Liver (tissue), 9 donors: ENCODE results near the gene NOC4L. TPM values are rescaled to one million over a fixed set of nuclear protein-coding genes. Genes with fewer than 3 reads are reported as not detected.
A peak's percentile ranks its signal among the peaks of the same experiment; 100 is the strongest.

Experiments used
- DNase-seq: peaks from one replicate; pipeline ENCODE4 v3.0.0-alpha.2; 2017; ENCODE audit warnings: low spot score
- H3K27ac ChIP-seq, 2 donors: one replicate each; pipeline ENCODE4 v1.7.0; 2013; ENCODE audit warnings: inconsistent platforms in 2 of 2, low read length in 2 of 2, control low read depth in 1 of 2, low read depth in 1 of 2, mild to moderate bottlenecking in 1 of 2
- H3K27me3 ChIP-seq, 4 donors: one replicate each; pipeline versions ENCODE4 v1.6.1 to v1.7.0; 2013; ENCODE audit warnings: low read length in 3 of 4, inconsistent platforms in 1 of 4, mild to moderate bottlenecking in 1 of 4, moderate library complexity in 1 of 4; ENCODE audit not compliant: control insufficient read depth in 4 of 4, insufficient read depth in 4 of 4
- H3K36me3 ChIP-seq, 4 donors: one replicate each; pipeline versions ENCODE4 v1.6.1 to v1.7.0; 2013; ENCODE audit warnings: low read length in 3 of 4, mild to moderate bottlenecking in 3 of 4, low read depth in 1 of 4, moderate library complexity in 1 of 4; ENCODE audit not compliant: control insufficient read depth in 4 of 4, insufficient read depth in 3 of 4
- H3K4me1 ChIP-seq, 4 donors: one replicate each; pipeline versions ENCODE4 v1.6.1 to v1.7.0; 2013; ENCODE audit warnings: low read length in 3 of 4, mild to moderate bottlenecking in 3 of 4, moderate library complexity in 1 of 4; ENCODE audit not compliant: control insufficient read depth in 4 of 4, insufficient read depth in 4 of 4
- H3K4me3 ChIP-seq, 3 donors: one replicate each; pipeline versions ENCODE4 v1.6.1 to v1.7.0; 2013; ENCODE audit warnings: low read length in 3 of 3, control low read depth in 1 of 3, low read depth in 1 of 3, mild to moderate bottlenecking in 1 of 3
- H3K9ac ChIP-seq, 2 donors: one replicate each; pipeline ENCODE4 v1.7.0; 2013; ENCODE audit warnings: low read length in 2 of 2, mild to moderate bottlenecking in 2 of 2, moderate library complexity in 2 of 2, control low read depth in 1 of 2, low read depth in 1 of 2
- H3K9me3 ChIP-seq, 4 donors: one replicate each; pipeline versions ENCODE4 v1.6.1 to v1.7.0; 2013; ENCODE audit warnings: low read length in 3 of 4; ENCODE audit not compliant: control insufficient read depth in 4 of 4
- GABPA ChIP-seq, 2 donors: IDR thresholded peaks in 1 of 2; conservative IDR thresholded peaks in 1 of 2; 2 replicates each; pipeline ENCODE4 v1.6.1; 2016; ENCODE audit warnings: antibody characterized with exemption in 2 of 2, mild to moderate bottlenecking in 1 of 2, moderate library complexity in 1 of 2
- HNF4G ChIP-seq: IDR thresholded peaks from 2 replicates; pipeline ENCODE4 v1.6.1; 2016; ENCODE audit warnings: antibody characterized with exemption
- JUND ChIP-seq, 2 donors: IDR thresholded peaks; 2 replicates each; pipeline ENCODE4 v1.6.1; 2016; ENCODE audit warnings: antibody characterized with exemption in 2 of 2
- NR2F2 ChIP-seq: IDR thresholded peaks from 2 replicates; pipeline ENCODE4 v1.6.1; 2016; ENCODE audit warnings: antibody characterized with exemption
- RAD21 ChIP-seq, 2 donors: IDR thresholded peaks; 2 replicates each; pipeline ENCODE4 v1.6.1; 2016; ENCODE audit warnings: antibody characterized with exemption in 2 of 2, mild to moderate bottlenecking in 2 of 2
- SP1 ChIP-seq: IDR thresholded peaks from 2 replicates; pipeline ENCODE4 v1.6.1; 2018; ENCODE audit warnings: antibody characterized with exemption, mild to moderate bottlenecking
- TAF1 ChIP-seq: conservative IDR thresholded peaks from 2 replicates; pipeline ENCODE4 v1.6.1; 2016; ENCODE audit warnings: antibody characterized with exemption, mild to moderate bottlenecking
- YY1 ChIP-seq: IDR thresholded peaks from 2 replicates; pipeline ENCODE4 v1.6.1; 2016; ENCODE audit warnings: antibody characterized with exemption, mild to moderate bottlenecking
- WGBS: extraction: QIAGEN DNeasy Blood & Tissue Kit; methylation state at CpG from one replicate; pipeline ENCODE4 v1.1.7; 2013; 5-methylcytosine and 5-hydroxymethylcytosine counted together
- polyA plus RNA-seq, 2 donors: library from polyadenylated mRNA; stranded (reverse) in 1 of 2; unstranded in 1 of 2; fragments of 200-250 nt in 1 of 2; fragments of >200 nt in 1 of 2; fragmentation: Nextera tagmentation in 1 of 2; extraction: Ambion mirVana in 1 of 2; gene quantifications; one replicate each; pipeline versions ENCODE4 v1.2.1 to v1.2.3, GENCODE V29; 2013 to 2015
- total RNA-seq, 2 donors: library from RNA; depleted of rRNA; stranded (reverse); fragments of >200 nt; gene quantifications; one replicate each; pipeline ENCODE4 v1.2.3, GENCODE V29; 2014
- TF ChIP-seq, protein P1 (sequence below): IDR thresholded peaks from 2 replicates; pipeline ENCODE4 v1.6.1; 2016; ENCODE audit warnings: antibody characterized with exemption, mild to moderate bottlenecking
- TF ChIP-seq, protein P2 (sequence below): fragments of 150-350 bp; IDR thresholded peaks from 2 replicates; pipeline ENCODE4 v1.5.1; 2017; ENCODE audit warnings: improper control_type of control experiment, low read depth, low read length; ENCODE audit not compliant: missing input control
- donor health status: healthy.
- donor health status: healthy.
- donor health status: healthy.
- donor health status: healthy.
- donor health status: healthy.

Gene NOC4L
- total and polyA plus RNA-seq, 4 donors: 6.4 to 11.6 (median 8.4) TPM

DNA sequence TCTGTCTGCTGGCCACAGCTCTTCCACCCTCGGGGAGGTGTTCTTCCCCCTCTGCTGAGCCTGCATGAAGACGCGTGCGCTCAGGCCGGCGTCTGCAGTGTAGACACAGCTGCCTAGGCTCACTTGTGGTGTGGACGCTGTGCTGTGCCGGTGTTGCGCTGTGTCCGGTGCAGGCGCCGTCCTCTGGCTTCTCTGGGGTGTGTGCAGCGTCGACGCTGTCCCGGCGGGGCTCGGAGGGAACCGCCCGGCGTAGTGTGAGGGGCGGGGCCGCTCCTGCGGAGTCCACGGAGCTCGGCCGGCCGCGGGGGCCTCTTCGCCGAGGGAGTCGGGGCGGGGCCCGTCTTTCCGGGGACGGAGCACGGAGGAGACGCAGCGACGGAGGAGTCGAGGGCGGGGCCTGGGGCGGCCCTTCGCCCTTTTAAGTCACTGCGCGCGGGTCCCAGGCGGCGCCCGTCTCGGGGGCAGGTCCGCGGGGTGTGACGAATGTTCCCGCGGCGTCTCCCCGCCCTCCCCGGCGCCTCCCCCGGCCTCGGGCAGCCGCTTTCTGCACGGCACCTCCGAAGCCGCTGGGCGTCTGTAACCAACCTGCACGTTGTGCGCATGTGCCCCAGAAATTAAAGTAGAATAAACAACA, 45.2 kb downstream of the NOC4L start:
- DNase-seq: peak; percentile 54
- H3K9me3 ChIP-seq: peaks cover 2 to 9% (median 7%) of the 10 kb centered on the region in 4 donors
- H3K9ac ChIP-seq: no peak overlapping the region
- H3K4me3 ChIP-seq: peak overlapping the region; percentile 53 to 55 (median 54)
- H3K36me3 ChIP-seq: no peaks in the 10 kb centered on the region
- WGBS: 1% methylated on average over 69 of the region's 69 CpGs
- H3K4me1 ChIP-seq: peaks cover 7 to 16% (median 7%) of the 10 kb centered on the region in 4 donors
- peak overlapping the region in 1 of 2 donors; percentile 37 for H3K27ac ChIP-seq
- no peaks in the 10 kb centered on the region for H3K27me3 ChIP-seq
- TF ChIP-seq SP1: peak; percentile 20
- peak in 1 of 2 donors; percentile 46 for TF ChIP-seq GABPA (IDR thresholded peaks at IDR 0.05 in 1 of 2, conservative IDR thresholded peaks at IDR 0.05 in 1 of 2)
- no peak for TF ChIP-seq JUND (IDR thresholded peaks at IDR 0.05)

DNA sequence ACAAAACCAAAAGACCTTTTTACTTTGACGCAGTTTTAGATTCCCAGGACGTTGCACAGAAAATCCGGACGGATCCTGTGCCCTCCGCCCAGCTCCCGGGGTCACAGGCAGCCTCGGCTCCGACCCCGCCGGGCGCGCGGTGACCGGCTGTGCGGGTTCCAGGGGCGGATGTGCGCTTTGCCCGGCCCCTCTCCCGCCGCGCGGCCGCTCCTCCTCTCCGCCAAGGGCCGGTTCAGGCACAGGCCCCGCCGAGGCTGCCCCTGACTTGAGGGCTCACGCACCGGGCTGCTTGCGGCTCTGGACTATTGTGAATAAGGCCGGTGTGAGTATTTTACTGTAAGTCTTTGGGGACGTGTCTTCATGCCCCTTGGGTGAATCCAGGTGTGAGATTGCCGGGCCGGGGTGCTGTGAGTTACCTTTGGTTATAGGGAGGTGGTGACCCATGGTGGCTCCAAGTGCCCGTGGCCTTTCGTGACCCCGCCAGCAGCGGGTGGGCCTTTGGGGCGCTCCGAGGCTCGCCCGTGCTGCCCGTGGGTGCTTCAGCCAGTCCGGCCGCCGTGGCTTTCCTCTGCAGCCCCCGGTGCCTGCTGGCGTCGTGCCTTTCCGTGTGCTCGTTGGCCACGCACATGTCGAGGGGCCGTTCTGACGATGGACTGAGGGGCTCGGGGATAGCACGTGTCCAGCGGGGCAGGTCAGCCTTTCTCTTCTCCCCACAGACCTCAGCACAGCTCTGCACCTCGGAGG, 45.9 kb downstream of the NOC4L start:
- peaks cover 2 to 9% (median 7%) of the 10 kb centered on the region in 4 donors for H3K9me3 ChIP-seq
- DNase-seq: no peak

DNA sequence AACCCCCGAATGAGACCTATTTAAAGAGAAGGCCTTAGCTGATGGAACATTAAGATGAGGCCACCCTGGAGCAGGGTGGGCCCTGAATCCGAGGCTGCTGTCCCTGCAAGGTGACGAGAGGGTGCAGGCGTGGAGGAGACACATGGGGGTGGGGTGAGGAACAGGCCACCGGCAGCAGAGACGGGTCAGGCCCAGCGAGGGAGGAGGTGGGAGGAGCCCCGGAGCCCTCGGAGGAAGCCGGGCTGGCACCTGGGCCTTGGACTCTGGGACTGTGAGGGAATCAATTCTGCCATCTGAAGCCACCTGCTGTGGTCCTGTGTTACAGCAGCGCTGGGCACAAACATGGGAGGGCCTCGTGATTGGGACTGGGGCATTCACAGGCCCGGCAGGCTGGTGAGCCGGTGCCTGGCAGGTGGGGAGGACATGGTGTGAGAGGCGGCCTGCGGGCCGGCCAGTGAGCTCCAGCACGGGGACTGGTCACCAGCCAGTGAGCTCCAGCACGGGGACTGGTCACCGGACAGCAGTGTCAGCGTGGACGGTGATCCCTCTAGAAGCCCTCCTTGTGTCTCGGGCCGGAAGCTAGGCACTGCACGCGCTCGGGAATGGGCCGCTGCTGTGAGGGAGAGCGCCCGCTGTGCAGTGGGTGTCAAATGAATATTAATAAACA, 46.7 kb downstream of the NOC4L start:
- Histone ChIP-seq H3K9me3 (peaks cover 2 to 9% (median 7%) of the 10 kb centered on the region in 4 donors), H3K27me3 (no peaks in the 10 kb centered on the region), H3K27ac (no peak overlapping the region), H3K4me3 (no peak overlapping the region), H3K4me1 (peaks cover 7 to 16% (median 7%) of the 10 kb centered on the region in 4 donors), H3K36me3 (no peaks in the 10 kb centered on the region), H3K9ac (no peak overlapping the region)
- WGBS: 86% methylated on average over 30 of the region's 30 CpGs
- DNase-seq: no peak
- TF ChIP-seq, protein P1, sequence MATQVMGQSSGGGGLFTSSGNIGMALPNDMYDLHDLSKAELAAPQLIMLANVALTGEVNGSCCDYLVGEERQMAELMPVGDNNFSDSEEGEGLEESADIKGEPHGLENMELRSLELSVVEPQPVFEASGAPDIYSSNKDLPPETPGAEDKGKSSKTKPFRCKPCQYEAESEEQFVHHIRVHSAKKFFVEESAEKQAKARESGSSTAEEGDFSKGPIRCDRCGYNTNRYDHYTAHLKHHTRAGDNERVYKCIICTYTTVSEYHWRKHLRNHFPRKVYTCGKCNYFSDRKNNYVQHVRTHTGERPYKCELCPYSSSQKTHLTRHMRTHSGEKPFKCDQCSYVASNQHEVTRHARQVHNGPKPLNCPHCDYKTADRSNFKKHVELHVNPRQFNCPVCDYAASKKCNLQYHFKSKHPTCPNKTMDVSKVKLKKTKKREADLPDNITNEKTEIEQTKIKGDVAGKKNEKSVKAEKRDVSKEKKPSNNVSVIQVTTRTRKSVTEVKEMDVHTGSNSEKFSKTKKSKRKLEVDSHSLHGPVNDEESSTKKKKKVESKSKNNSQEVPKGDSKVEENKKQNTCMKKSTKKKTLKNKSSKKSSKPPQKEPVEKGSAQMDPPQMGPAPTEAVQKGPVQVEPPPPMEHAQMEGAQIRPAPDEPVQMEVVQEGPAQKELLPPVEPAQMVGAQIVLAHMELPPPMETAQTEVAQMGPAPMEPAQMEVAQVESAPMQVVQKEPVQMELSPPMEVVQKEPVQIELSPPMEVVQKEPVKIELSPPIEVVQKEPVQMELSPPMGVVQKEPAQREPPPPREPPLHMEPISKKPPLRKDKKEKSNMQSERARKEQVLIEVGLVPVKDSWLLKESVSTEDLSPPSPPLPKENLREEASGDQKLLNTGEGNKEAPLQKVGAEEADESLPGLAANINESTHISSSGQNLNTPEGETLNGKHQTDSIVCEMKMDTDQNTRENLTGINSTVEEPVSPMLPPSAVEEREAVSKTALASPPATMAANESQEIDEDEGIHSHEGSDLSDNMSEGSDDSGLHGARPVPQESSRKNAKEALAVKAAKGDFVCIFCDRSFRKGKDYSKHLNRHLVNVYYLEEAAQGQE: no peak
- TF ChIP-seq RAD21 (IDR thresholded peaks at IDR 0.05): no peak
- no peak for TF ChIP-seq YY1
- TF ChIP-seq HNF4G: no peak
- no peak for TF ChIP-seq TAF1
- TF ChIP-seq, protein P2, sequence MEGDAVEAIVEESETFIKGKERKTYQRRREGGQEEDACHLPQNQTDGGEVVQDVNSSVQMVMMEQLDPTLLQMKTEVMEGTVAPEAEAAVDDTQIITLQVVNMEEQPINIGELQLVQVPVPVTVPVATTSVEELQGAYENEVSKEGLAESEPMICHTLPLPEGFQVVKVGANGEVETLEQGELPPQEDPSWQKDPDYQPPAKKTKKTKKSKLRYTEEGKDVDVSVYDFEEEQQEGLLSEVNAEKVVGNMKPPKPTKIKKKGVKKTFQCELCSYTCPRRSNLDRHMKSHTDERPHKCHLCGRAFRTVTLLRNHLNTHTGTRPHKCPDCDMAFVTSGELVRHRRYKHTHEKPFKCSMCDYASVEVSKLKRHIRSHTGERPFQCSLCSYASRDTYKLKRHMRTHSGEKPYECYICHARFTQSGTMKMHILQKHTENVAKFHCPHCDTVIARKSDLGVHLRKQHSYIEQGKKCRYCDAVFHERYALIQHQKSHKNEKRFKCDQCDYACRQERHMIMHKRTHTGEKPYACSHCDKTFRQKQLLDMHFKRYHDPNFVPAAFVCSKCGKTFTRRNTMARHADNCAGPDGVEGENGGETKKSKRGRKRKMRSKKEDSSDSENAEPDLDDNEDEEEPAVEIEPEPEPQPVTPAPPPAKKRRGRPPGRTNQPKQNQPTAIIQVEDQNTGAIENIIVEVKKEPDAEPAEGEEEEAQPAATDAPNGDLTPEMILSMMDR: no peak
- no peak for TF ChIP-seq NR2F2
- no peak for TF ChIP-seq JUND (IDR thresholded peaks at IDR 0.05)

More for the DNA sequence above, 45.9 kb downstream of the NOC4L start:
- no peaks in the 10 kb centered on the region for H3K27me3 ChIP-seq
- H3K4me1 ChIP-seq: peaks cover 7 to 16% (median 7%) of the 10 kb centered on the region in 4 donors
- H3K4me3 ChIP-seq: peak overlapping the region; percentile 53 to 55 (median 54)
- no peaks in the 10 kb centered on the region for H3K36me3 ChIP-seq
- no peak overlapping the region for H3K9ac ChIP-seq
- TF ChIP-seq GABPA (IDR thresholded peaks at IDR 0.05 in 1 of 2, conservative IDR thresholded peaks at IDR 0.05 in 1 of 2) (peak in 1 of 2 donors; percentile 16), HNF4G (no peak)
- H3K27ac ChIP-seq: peak overlapping the region in 1 of 2 donors; percentile 25
- 41% methylated on average over 59 of the region's 59 CpGs for WGBS
